OCI-LY7 (cell line): ENCODE measurements around the gene GGA3. TPM values are rescaled to one million over a fixed set of nuclear protein-coding genes. Genes with fewer than 3 reads are reported as not detected.
"Not testable (repeated sequence)": the region's sequence is repeated elsewhere in the genome, so short reads cannot be mapped to it uniquely, and the experiment has no call there.

Source experiments
- BruUV-seq: library from RNA; stranded (reverse); fragments of 400-500 nt; replicated peaks from 2 replicates; lab custom pipeline; 2021; lab: Mats Ljungman, UMichigan
- CTCF ChIA-PET: fragments of 300-600 bp; sonication (Branson Sonifier 250); formaldehyde crosslinking; loops from one replicate; lab custom pipeline; 2022; ENCODE audit warnings: antibody characterized with exemption; ENCODE audit not compliant: unreplicated experiment; lab: Charles Lee
- POLR2A ChIA-PET: fragments of 300-600 bp; sonication (Branson Sonifier 250); formaldehyde crosslinking; loops from one replicate; lab custom pipeline; 2022; ENCODE audit warnings: antibody characterized with exemption; lab: Charles Lee
- DNase-seq: peaks from one replicate; pipeline ENCODE4 v3.0.0-alpha.2; 2015; ENCODE audit warnings: low spot score
- H2AFZ ChIP-seq: fragments of 200-600 bp; sonication (generic), shearing (Covaris generic); 2 replicates; pipeline ENCODE4 v1.6.1; 2014; ENCODE audit warnings: mild to moderate bottlenecking, antibody characterized with exemption, low read length, moderate library complexity
- H3K27ac ChIP-seq: fragments of 200-600 bp; sonication (generic); 2 replicates; pipeline ENCODE4 v1.5.1; 2014; ENCODE audit warnings: mixed run types, low read depth, mild to moderate bottlenecking, moderate library complexity, low read length, inconsistent platforms; ENCODE audit not compliant: poor library complexity, severe bottlenecking
- H3K36me3 ChIP-seq: fragments of 200-600 bp; sonication (generic); 2 replicates; pipeline ENCODE4 v1.6.1; 2014; ENCODE audit warnings: mild to moderate bottlenecking, antibody characterized with exemption, low read length, moderate library complexity, mixed read lengths; ENCODE audit not compliant: insufficient read depth
- H3K4me1 ChIP-seq: fragments of 200-600 bp; sonication (generic); 2 replicates; pipeline ENCODE4 v1.5.1; 2014; ENCODE audit warnings: mild to moderate bottlenecking, low read length; ENCODE audit not compliant: insufficient read depth, poor library complexity, severe bottlenecking
- H3K4me2 ChIP-seq: fragments of 200-600 bp; sonication (generic); 2 replicates; pipeline ENCODE4 v1.6.1; 2014; ENCODE audit warnings: mild to moderate bottlenecking, low read length
- H3K4me3 ChIP-seq: fragments of 200-600 bp; sonication (generic); 2 replicates; pipeline ENCODE4 v1.5.1; 2014; ENCODE audit warnings: mild to moderate bottlenecking, low read depth, low read length; ENCODE audit not compliant: poor library complexity, severe bottlenecking
- H3K79me2 ChIP-seq: fragments of 200-600 bp; sonication (generic); 2 replicates; pipeline ENCODE4 v1.6.1; 2016; ENCODE audit warnings: low read depth, mild to moderate bottlenecking, low read length, moderate library complexity, mixed read lengths; ENCODE audit not compliant: insufficient read depth
- H3K9me2 ChIP-seq: fragments of 200-600 bp; sonication (generic); 2 replicates; pipeline ENCODE4 v1.6.1; 2016; ENCODE audit warnings: mild to moderate bottlenecking, low read length, mixed read lengths; ENCODE audit not compliant: insufficient read depth
- H3K9me3 ChIP-seq: fragments of 200-600 bp; sonication (generic); 2 replicates; pipeline ENCODE4 v1.6.1; 2014; ENCODE audit warnings: mild to moderate bottlenecking, mixed run types, low read length, mixed read lengths
- H4K20me1 ChIP-seq: fragments of 200-600 bp; sonication (generic); 2 replicates; pipeline ENCODE4 v1.6.1; 2014; ENCODE audit warnings: mild to moderate bottlenecking, antibody characterized with exemption, low read length, moderate library complexity, mixed read lengths; ENCODE audit not compliant: insufficient read depth
- CTCF ChIP-seq: fragments of 200-600 bp; sonication (generic); conservative IDR thresholded peaks from 2 replicates; pipeline ENCODE4 v1.5.1; 2014; ENCODE audit warnings: mild to moderate bottlenecking, antibody characterized with exemption, low read length, moderate library complexity, mixed read lengths
- EZH2phosphoT487 ChIP-seq: fragments of 200-600 bp; sonication (generic); IDR thresholded peaks from 2 replicates; pipeline ENCODE4 v1.6.1; 2018; ENCODE audit warnings: low read depth, borderline replicate concordance, mild to moderate bottlenecking, mixed run types, antibody characterized with exemption, low read length, moderate library complexity, mixed read lengths
- intact Hi-C: fragments of 100-400 bp; cut with micrococcal nuclease; formaldehyde crosslinking; loops from one replicate; pipeline ENCODE4 v1.10.0; 2022; ENCODE audit not compliant: unreplicated experiment
- total RNA-seq, 2 experiments: library from RNA; depleted of rRNA in 1 of 2; stranded (reverse); fragments of >200 nt in 1 of 2; shearing (Covaris generic) in 1 of 2; gene quantifications; 2 replicates each; pipeline ENCODE4 v1.2.3, GENCODE V29; 2014 to 2022

GGA3 gene
- total RNA-seq, 2 experiments from 2014 or later: 77.6 to 106 TPM

- H3K9me3 ChIP-seq: no peaks in the 10 kb centered on the region
- intact Hi-C loops: loop anchor here (2.0 kb wide), 1 partner anchor 152 kb away; no protein-coding TSS in a partner anchor
- ChIA-PET POLR2A (interaction anchor here (0.6 to 4.6 kb wide), 18 partner anchors 10 to 162 kb away, joined by 3 to 59 read pairs (median 6); partner anchors contain the start of genes GRB2, MIF4GD and SLC25A19), CTCF (interaction anchor here (0.6 to 3.5 kb wide), 6 partner anchors 9 to 148 kb away, joined by 3 to 31 read pairs (median 6); partner anchors contain the start of genes MIF4GD and SLC25A19)
- H3K4me1 ChIP-seq: peaks cover 26% of the 10 kb centered on the region
- H3K9me2 ChIP-seq: no peaks in the 10 kb centered on the region
- peaks cover 57% of the 10 kb centered on the region for H3K79me2 ChIP-seq
- H3K4me2 ChIP-seq: peak overlapping the region; percentile 92
- H3K27ac ChIP-seq: peak overlapping the region; percentile 68
- peaks cover 37% of the 10 kb centered on the region for H3K36me3 ChIP-seq
- TF ChIP-seq CTCF: peak; percentile 58
- TF ChIP-seq EZH2phosphoT487: no peak
- peak overlapping the region; percentile 79 for H3K4me3 ChIP-seq
- H4K20me1 ChIP-seq: peaks cover 17% of the 10 kb centered on the region; the same call in 1 of the 2 replicates
- TSS peak; percentile 77 for BruUV-seq
- DNase-seq: no peak
- peak overlapping the region; percentile 62 for H2AFZ ChIP-seq
These were observed 618 bp downstream of the GGA3 start for GRCh38 chr17:75260641-75261335.

DNA sequence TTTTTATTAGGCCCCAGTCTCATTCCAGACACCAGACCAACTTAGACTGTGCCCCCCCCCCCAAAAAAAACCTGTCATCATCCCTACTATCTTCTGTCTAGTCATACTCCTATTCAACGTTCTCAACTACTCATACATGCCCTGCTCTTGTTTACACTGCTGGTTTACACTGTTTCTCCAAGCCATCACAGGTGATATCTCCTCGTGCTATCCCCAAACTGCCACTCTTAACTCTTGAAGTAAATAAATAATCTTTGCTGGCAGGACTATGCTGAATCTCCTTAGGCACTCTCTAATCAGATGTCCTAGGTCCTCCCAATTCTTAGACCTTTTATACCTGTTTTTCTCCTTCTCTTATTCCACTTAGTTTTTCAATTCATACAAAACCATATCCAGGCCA, 4.2 kb downstream of the GGA3 start:
- POLR2A ChIA-PET, H3K9me2 ChIP-seq, BruUV-seq, H3K4me3 ChIP-seq, H3K4me2 ChIP-seq, H3K27ac ChIP-seq, H2AFZ ChIP-seq, H3K36me3 ChIP-seq, intact Hi-C loops, DNase-seq, H3K9me3 ChIP-seq, CTCF ChIA-PET: not testable (repeated sequence)
- Histone ChIP-seq H4K20me1 (peaks cover 20% of the 10 kb centered on the region; the same call in 1 of the 2 replicates), H3K79me2 (peaks cover 39% of the 10 kb centered on the region), H3K4me1 (peaks cover 18% of the 10 kb centered on the region)

- intact Hi-C loops, CTCF ChIA-PET, H3K9me3 ChIP-seq, H3K4me2 ChIP-seq, H3K4me3 ChIP-seq, H3K36me3 ChIP-seq, H2AFZ ChIP-seq, H3K27ac ChIP-seq, H3K9me2 ChIP-seq, POLR2A ChIA-PET, BruUV-seq, DNase-seq: not testable (repeated sequence)
- H4K20me1 ChIP-seq: peaks cover 26% of the 10 kb centered on the region; the same call in 1 of the 2 replicates
- H3K4me1 ChIP-seq: peaks cover 29% of the 10 kb centered on the region
- H3K79me2 ChIP-seq: peaks cover 44% of the 10 kb centered on the region
These were observed 5.3 kb downstream of the GGA3 start for GRCh38 chr17:75255954-75256698.
